CD4-positive, alpha-beta T cell treated with Interferon gamma for 1 hour (primary cell): Measurements from ENCODE around the gene SAMD11.

Experiments used
- DNase-seq: peaks from one replicate; pipeline ENCODE4 v3.0.0-alpha.2; 2020

Gene SAMD11

DNA sequence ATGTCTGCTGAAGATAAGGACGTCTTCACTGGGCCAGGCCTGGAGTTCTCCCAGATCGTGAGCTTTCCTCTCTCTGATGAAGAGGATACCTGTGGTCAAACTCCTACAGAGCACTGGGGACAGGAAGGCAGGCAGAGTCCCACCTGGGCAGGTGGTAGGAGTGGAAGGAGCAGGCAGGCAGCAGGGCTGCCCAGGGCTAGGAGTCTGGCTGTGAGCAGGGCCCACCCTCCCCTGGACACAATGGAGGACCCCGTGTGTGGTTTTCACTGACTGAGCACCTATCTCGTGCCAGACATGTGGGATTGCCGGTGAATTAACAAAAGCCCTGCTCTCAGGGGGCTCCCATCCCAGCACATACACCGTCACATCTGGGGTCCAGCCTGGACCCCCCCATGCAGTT lies 4.9 kb upstream of the SAMD11 start:
- no peak for DNase-seq

DNA sequence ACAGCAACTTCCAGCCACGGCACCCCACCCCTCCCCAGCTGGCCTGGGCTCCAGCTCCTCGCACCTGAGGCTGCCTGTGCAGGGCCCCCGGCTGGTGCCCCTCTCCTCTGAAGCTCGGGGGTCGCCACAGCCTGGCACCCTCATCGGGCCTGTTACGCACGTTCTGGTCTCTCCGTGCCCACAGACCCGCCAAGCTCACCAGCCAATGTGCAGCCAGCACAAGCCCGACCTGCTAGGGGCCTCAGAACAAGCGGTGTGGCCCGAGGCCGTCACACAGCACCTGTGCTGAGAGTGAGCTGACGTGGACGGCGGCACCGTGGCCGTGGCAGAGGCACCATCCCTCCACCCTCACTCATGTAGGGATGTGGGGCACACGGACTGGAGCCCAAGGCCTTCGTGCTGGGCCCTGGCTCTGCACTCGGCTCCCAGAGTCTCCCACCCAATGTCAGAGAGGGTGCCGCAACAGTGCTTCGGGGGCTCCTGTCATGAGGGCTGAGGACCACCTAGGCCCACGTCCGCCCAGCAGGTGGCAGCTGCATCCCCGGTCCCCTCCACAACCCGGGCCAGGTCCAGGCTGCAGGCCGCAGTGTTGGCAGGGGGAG lies 4.4 kb upstream of the SAMD11 start:
- no peak for DNase-seq

DNA sequence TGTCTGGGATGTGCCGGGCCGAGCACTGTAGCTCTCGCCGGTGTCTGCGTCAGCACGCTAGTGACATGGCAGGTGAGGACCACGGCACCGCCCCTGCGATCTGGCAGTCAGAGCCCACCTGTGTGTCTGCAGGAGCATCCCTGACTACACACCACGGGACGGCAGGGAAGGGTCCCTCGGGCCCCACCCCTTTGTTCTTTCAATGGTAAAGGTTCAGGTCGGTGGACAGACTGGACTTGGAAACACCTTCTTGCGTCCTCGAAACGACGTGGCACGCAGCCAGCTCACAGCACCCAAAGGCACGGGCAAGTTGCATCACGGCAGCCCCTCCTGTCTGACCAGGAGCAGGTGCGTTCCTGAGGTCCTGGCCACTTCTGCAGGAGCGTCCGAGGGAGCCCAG lies 3.7 kb upstream of the SAMD11 start:
- no peak for DNase-seq

DNA sequence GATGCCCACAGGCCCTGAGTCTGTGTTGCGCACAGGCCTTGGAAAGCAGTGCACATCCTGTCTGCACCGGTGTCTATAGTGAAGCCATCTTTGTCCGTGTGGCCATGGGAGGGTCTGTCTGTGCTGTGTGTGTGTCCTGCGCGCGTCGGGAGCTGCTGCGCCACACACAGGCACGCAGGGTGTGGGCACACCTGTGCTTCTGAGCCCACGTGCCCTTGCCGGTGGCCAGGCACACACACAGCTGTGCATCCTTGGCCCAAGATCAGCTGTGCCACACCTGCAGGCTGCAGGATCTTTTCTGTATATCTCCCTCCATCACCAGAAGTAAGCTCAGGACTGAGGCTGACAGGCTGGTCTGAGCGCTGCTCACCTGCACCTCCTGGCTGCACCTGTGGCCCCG lies 3.2 kb upstream of the SAMD11 start:
- DNase-seq, result no peak

DNA sequence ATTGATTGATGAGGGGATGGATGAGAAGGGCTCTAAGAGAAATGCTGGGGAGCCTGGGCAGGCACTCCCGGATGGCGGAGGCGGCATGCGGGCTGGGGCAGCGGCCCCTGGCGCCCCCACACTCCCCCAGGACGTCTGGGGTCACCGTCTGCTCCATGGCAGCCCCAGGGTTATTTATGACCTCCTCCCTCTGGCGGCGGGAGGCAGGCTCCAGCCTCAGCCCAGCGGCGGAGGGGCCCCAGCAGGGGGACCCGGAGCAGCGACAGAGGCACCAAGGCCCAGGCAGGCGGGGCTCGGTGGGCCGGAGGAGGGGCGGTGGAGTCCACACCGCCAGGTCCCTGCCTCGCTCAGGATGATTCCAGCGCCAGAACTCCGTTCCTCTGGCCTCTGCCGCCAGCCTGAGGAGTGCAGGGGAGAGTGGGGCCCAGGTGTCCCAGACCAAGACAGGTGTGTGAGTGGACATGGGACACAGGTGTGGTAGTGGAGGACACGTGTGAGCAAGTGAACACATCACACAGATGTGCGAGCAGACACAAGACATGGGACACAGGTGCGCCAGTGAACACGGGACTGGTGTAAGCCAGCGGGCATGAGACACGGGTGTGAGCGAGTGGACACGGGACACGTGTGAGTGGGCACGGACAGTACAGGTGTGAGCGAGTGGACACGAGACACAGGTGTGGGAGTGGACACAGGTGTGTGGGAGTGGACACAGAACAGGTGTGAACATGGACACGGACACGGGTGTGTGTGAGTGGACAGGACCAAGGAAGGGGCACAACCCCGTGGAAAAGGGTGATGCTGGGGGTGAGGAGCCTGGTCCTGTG lies 2.5 kb upstream of the SAMD11 start:
- no peak for DNase-seq

DNA sequence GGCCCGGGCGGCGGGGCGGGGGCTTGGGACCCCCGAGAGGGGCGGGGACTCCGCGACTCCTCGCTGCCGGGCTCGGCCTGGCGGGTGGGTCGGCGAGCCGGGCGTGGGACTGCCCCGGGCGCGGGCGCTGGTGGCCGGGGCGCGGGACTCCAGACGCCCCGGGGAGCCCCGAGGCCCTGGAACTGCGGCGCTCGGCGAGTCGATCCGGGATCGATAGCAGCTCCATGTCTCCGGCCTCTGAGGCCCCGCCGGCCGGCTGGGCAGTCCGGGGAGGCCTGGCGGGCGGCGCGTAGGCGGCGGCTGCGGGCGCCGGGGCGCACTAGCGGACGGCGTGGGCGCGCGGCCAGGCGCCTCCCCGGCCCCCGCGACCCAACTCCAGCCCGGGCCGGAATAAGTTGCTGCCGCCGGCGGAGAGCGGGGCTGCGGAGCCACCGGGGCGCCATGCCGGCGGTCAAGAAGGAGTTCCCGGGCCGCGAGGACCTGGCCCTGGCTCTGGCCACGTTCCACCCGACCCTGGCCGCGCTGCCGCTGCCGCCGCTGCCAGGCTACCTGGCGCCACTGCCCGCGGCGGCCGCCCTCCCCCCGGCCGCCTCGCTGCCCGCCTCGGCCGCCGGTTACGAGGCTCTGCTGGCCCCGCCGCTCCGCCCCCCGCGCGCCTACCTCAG lies 400 bp downstream of the SAMD11 start:
- DNase-seq, result no peak

DNA sequence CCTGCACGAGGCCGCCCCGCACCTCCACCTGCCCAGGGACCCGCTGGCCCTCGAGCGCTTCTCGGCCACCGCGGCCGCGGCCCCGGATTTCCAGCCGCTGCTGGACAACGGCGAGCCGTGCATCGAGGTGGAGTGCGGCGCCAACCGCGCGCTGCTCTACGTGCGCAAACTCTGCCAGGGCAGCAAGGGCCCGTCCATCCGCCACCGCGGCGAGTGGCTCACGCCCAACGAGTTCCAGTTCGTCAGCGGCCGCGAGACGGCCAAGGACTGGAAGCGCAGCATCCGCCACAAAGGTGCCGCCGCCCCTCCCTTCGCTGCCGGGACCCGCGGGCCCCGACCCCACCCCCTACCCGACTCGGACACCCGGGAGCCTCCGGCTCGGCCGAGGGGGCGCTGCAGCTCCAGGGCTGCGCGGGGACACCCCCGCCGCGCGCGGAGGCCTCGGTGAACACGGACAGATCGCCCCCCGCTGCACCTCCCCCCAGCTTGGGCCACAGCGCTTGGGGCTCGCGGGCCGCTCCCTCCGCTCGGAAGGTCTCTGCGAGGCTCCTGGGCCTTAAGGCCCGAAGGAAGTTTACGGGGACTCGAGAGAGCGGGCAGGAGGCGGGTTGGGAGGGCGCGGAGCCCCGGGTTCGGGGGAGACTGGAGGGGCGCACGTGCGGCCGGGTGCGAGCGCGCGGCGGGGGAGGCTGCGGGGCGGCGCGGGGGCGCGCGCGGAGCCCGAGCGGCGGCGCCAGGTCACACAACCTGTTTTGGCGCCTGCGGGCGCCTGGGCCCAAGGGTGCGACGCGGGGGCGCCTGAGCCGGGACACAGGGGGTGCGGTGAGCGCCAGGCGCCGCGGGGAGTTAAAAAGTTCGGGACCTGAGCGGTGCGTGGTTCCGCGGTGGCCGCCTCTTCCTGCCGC lies 1.2 kb downstream of the SAMD11 start:
- no peak for DNase-seq

DNA sequence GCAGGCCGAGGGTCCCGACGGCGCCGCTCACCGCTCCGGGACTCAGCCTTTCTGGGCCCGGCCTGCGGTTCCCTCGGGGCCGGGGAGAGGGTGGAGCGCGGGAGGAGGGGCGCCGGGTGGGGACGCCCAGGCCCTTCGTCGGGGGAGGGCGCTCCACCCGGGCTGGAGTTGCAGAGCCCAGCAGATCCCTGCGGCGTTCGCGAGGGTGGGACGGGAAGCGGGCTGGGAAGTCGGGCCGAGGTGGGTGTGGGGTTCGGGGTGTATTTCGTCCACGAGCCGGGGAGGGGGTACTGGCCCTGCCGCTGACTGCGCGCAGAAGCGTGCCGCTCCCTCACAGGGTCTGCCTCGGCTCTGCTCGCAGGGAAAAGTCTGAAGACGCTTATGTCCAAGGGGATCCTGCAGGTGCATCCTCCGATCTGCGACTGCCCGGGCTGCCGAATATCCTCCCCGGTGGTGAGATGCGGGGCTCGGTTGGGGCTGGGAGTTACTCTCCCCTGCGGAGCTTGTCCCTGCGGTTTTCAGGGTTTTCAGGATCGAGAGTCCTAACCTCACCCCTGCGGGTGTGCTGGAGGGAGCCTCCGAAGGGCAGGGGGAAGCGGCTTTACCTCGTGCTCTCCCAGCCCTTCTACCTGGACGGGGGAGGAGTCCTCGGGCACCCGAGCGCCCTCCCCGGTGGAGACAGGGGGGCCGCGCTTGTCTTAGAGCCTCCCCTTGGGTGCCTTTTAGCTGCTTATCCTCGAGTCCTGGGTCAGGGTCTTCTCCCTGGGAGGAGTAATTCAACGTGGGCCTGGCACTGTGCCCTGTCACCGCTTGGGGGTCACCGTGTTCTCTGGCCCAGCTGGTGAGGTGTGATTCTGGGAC lies 2.1 kb downstream of the SAMD11 start:
- no peak for DNase-seq

DNA sequence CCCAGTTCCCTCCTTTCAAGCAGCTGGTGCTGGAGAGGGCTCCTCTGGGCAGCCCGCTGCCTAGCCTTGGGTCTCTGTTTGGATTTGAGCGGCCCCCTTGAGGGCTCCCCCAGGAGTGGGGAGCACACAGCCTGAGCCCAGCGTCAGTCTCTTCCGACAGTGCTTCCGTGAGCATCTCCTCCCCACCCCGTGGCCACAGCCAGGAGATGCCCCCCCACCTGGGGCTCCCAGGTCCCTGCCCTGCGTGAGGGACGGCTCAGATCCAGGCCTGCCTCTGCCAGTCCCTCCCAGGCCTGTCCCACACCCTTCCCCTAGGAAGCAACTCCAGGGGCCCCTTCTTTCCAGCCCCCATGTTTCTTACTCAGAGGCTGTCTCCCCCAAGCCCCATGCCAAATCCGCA lies 3.5 kb downstream of the SAMD11 start:
- no peak for DNase-seq

DNA sequence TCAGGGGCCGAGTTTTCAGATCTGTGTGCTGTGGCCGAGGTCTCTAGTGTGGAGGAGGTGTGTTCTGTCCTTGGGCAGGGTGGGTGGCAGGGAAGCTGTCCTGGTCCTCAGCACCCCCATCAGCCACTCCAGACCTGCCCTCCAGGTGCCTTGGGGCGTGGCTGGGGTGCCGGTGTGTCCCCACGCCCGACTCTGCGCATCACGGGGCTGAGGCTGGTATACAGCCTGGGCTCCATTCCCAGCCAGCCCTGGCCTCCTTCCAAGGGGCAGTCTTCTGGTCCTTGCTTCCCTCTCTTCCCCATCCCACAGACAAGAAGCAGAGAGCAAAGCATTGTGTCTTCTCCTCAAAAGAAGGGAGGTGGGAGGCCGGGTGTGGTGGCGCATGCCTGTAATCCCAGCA lies 4.0 kb downstream of the SAMD11 start:
- DNase-seq, result no peak

DNA sequence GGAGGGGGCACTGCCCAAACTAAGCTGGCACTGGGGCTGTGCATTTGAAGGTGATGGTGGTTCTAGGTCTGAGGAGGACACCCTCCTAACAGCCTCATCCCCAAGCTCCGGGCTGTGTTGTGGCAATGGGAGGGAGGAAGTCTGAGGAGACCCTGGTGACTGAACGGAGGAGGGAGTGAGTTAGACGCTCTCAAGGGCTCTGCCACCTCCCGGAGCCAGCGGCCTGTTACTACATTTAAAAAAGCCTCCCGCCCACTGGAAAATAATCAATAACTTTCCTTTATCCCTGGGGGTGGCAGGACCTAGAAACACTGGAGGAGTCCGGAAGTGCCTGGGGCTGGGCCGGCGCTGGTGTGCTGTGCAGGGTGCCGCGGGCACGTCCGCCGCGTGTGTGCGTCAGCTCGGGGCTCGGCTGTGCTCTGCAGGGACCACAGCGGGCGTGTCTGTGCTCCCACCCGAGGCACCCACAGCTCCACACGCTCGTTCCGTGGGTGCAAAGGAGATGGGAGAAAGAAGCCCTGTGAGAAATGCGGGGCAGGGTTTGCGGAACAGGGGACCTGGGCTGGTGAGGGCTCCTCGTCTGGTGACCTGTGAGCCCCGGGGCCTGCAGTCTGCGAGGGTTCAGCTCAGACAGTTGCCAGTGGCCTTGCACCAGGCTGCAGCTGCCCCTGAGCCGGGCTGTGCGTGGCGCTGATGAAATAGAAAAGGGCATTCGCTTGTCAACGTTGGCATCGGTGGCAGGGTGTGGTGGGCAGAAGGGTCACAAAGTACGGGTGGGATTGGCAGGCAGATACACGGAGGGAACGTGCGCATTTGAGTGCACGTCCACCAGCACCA lies 5.3 kb downstream of the SAMD11 start:
- no peak for DNase-seq

DNA sequence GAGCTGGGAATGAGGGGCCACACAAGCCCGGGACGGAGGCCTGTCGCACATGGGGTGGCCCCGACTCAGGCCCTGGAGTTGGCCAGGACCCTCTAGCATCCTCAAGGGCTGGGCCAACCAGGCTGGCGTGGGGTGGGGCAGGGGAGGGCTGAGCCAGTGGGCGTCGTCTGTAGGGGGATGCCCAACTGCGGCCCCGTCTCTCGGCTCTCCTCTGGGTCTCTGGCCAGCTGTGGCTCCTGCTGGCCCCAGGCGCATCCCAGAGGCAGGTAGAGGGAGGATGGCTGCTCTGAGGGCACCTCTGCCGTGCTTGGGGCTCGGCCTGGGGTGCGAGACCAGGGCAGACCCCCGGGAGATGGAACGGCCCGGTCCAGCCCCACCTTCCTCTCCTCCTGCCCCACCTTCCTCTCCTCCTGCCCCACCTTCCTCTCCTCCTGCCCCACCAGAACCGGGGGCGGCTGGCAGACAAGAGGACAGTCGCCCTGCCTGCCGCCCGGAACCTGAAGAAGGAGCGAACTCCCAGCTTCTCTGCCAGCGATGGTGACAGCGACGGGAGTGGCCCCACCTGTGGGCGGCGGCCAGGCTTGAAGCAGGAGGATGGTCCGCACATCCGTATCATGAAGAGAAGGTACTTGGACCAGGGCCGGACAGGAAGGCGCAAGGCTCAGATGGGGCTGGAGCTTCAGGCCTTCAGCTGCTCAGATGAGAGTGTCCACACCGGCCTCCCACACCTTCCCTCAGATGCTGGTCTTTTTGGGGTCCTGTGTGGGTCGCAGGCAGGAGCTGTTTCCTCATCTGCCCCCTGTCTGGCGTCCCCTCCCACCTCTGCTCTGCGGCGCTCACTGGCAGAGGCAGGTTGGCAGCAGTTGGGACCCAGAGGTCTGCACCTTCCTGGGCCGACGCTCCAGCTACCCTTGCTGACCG lies 6.2 kb downstream of the SAMD11 start:
- no peak for DNase-seq

DNA sequence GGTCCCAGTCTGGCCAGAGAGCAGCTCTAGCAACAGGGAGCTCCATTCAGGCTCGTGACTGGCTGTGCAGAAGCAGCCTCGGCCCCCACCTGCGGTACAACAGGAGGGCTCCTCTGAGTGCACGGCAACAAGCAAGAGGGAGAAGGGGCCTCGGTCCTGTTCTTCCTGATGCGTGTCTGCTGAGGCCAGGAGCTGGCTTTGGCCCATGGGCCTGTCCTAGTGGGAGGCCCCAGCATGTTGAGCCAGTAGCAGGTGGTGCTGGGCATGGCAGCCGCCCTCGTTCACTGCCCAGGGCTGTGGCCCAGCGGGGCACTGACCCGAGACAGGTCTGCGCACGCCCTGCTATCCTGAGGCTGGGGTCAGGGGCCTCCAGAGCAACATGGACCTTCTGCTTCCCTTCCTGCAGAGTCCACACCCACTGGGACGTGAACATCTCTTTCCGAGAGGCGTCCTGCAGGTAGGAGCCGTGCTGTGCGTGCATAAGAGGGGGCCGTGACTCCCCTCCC lies 7.0 kb downstream of the SAMD11 start:
- DNase-seq, result no peak

DNA sequence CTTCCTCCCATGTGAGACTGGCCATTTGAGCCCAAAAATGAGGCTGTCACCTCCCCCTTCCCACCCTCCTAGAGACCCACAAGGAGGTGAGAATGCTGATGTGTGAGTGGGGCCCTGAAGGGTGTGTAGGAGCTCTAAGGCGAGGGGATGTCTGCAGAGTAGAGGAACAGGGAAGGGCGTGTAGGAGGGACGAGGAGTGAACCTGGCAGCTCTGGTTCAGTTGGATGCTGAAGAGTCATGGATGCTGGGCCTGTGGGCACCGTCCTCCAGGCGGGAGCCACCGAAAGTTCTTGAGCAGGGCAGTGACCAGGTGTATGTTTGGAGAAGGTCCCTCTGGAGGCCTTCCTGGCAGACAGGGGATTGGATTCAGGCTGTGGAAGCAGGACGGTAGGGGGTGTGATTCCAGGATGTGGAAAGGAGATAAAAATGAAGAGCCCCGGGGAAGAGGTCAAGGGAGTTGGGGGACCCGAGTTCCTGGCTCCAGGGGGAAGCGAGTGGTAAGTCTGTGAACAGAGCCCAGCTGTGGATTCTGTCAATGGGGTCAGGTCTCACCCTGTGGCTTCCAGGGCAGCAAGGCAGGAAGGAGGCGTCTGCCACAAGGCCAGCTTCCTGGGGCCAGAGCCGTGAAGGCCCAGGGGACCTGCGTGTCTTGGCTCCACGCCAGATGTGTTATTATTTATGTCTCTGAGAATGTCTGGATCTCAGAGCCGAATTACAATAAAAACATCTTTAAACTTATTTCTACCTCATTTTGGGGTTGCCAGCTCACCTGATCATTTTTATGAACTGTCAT lies 7.9 kb downstream of the SAMD11 start:
- DNase-seq, result no peak

DNA sequence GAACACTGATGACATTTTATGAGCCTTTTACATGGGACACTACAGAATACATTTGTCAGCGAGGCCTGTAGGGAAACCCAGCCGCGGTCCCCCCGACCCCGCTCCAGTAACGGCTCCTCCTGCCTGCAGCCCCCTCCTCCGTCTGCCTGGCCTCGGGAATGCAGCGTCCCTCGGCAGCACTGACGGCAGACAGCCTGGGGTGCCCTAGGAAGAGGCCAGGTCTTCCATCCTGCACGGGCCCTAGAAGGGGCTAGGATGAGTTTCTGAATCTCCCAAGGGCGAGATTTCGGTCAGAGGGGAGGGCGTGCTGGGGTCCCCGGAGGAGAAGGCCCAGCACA lies 8.4 kb downstream of the SAMD11 start:
- DNase-seq, result no peak

DNA sequence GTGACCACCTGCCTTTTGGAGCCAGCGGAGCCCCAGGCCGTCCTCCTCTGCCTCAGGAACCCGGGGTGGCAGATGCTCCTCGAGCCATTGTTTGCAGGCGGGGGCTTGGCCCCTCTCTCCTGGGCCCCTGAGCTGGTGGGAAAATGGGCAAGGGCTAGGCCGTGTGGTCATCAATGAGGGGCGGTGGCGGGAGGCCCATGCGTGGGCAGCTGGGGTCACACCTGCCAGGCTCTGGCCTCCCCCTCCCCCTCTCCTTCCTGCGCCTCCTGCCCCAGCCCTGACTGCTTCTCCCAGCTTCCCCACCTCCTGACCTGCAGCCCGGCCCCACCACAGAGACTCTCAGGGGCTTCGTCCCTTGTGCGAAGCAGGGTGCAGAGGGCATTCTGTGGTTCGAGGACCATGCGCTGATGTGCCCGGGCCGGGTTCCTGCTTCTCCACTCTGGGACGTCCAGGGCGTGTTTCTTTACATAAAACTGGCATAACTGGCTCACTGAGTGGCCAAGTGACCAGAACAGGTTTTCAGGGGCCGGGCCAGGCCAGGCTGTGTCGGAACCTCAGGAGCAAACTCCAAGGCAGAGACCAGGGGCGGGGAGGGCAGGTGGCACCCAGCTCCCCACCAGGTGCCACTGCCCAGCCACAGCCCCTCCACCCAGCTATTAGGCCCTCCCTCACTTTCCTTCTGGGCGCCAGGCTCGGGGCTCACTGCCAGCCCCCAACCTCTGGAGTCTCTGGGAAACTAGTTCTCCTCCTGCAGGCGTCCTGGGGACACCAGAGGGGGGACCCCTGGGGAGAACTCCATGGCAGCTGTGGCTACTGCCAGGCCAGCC lies 9.3 kb downstream of the SAMD11 start:
- DNase-seq, result no peak

DNA sequence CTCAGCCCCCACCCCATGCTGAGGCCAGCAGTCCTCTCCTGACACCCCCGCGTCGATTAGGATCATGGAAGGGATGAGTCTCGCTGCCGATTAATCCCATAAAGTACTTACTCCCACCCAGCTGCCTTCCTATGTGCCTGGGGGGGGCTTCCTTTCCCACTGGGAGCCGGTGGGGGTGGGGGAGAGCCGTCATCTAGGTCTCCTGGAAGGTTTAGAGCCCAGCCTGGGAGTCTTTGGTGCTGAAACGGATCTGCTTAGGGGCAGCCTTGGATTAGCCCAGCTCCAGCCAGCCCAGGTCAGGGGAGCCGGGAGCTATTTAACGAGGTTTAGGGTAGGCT lies 9.8 kb downstream of the SAMD11 start:
- DNase-seq, result no peak

DNA sequence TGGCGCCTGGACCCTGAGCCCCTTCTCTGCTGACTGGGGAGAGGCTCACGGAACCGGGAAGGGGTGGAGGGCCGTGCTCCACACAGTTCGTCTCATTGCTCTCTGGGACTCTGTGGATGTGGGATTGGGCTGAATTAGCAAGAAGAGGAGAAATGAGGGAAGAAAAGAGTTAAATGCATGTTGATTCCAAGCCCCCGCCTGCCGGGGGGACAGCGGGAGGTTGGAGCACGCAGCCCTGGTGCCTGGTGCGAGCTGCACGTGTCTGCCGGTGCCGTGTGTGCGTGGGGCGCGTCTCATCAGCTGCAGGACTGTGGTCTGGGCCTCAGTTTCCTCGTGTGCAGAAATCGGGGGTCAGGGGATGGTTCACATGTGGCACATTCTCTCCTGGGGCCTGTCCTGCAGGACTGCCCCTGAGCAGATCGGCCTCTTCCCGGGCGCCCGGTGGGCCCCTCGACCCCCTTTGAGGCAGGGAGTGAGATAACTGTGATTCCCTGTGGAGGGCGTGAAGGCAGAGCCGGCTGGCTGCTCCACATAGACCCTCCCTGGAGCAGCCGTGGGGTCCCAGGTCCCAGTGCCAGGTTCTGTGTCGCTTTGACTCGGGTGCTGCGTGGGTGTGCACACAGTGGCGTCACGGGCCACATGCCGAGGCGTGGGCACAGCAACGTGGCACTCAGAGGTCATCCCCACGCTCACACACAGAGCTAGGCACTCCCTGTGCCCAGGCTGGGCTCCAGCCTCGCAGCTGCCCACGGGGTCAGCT lies 11.4 kb downstream of the SAMD11 start:
- DNase-seq, result no peak
